CD14-positive monocyte (primary cell): ENCODE measurements around the gene VWA5A. TPM values are rescaled to one million over a fixed set of nuclear protein-coding genes. Genes with fewer than 3 reads are reported as not detected.

ENCODE experiments used
- DNase-seq, 3 donors: peaks; one replicate each; pipeline ENCODE4 v3.0.0-alpha.2; 2011 to 2022
- H2AFZ ChIP-seq: 2 replicates; pipeline ENCODE4 v1.6.0; 2012; ENCODE audit warnings: mild to moderate bottlenecking, low read depth, low read length, inconsistent platforms; ENCODE audit not compliant: insufficient read depth, poor library complexity, severe bottlenecking
- H3K27ac ChIP-seq, 2 donors: 1 replicate in 1 of 2; 2 replicates in 1 of 2; pipeline ENCODE4 v1.5.1; 2012 to 2013; ENCODE audit warnings: low read length in 2 of 2, control low read depth in 1 of 2, inconsistent platforms in 1 of 2, low read depth in 1 of 2, mild to moderate bottlenecking in 1 of 2
- H3K27me3 ChIP-seq, 2 donors: one replicate each; pipeline versions ENCODE4 v1.6.0 to v1.6.1; 2011 to 2013; ENCODE audit warnings: low read length in 2 of 2; ENCODE audit not compliant: control insufficient read depth in 2 of 2, insufficient read depth in 2 of 2
- H3K36me3 ChIP-seq, 2 donors: replicated peaks in 1 of 2; 1 replicate in 1 of 2; 2 replicates in 1 of 2; pipeline versions ENCODE4 v1.5.1 to v1.6.1; 2012 to 2013; ENCODE audit warnings: low read length in 2 of 2, control low read depth in 1 of 2, inconsistent platforms in 1 of 2, mild to moderate bottlenecking in 1 of 2; ENCODE audit not compliant: insufficient read depth in 2 of 2, control insufficient read depth in 1 of 2
- H3K4me1 ChIP-seq, 2 donors: 1 replicate in 1 of 2; 2 replicates in 1 of 2; pipeline versions ENCODE4 v1.5.1 to v1.6.1; 2012 to 2013; ENCODE audit warnings: low read length in 2 of 2, control low read depth in 1 of 2, inconsistent platforms in 1 of 2, mild to moderate bottlenecking in 1 of 2, moderate library complexity in 1 of 2; ENCODE audit not compliant: insufficient read depth in 2 of 2, control insufficient read depth in 1 of 2
- H3K4me2 ChIP-seq: replicated peaks from 2 replicates; pipeline ENCODE3; 2012; ENCODE audit warnings: low read length, moderate library complexity, mild to moderate bottlenecking; ENCODE audit not compliant: poor library complexity, severe bottlenecking; ENCODE audit errors: extremely low read depth
- H3K4me3 ChIP-seq, 3 experiments: fragments of 200-600 bp in 1 of 3; sonication (generic) in 1 of 3; replicated peaks in 1 of 3; 1 replicate in 2 of 3; 2 replicates in 1 of 3; pipeline ENCODE4 v1.5.1; 2011 to 2013; ENCODE audit warnings: low read length in 3 of 3, mild to moderate bottlenecking in 3 of 3, control low read depth in 2 of 3, low read depth in 2 of 3, inconsistent platforms in 1 of 3, moderate library complexity in 1 of 3
- H3K79me2 ChIP-seq: 2 replicates; pipeline ENCODE4 v1.6.0; 2012; ENCODE audit warnings: mild to moderate bottlenecking, control low read depth, inconsistent platforms, low read length, moderate library complexity; ENCODE audit not compliant: insufficient read depth
- H3K9ac ChIP-seq: 2 replicates; pipeline ENCODE4 v1.6.0; 2017; ENCODE audit warnings: low read length, mild to moderate bottlenecking; ENCODE audit not compliant: insufficient read depth, poor library complexity, severe bottlenecking
- H3K9me3 ChIP-seq, 2 donors: replicated peaks in 1 of 2; 1 replicate in 1 of 2; 2 replicates in 1 of 2; pipeline versions ENCODE4 v1.5.1 to v1.6.1; 2012 to 2013; ENCODE audit warnings: low read length in 2 of 2, control low read depth in 1 of 2; ENCODE audit not compliant: control insufficient read depth in 1 of 2, insufficient read depth in 1 of 2
- H4K20me1 ChIP-seq: 2 replicates; pipeline ENCODE4 v1.6.0; 2012; ENCODE audit warnings: mild to moderate bottlenecking, low read length, control low read depth, moderate library complexity; ENCODE audit not compliant: insufficient read depth
- H3K27ac Mint-ChIP-seq, 7 donors: one replicate each; pipeline ENCODE4 v1.8.0; 2020; ENCODE audit warnings: mild to moderate bottlenecking in 7 of 7, mixed read lengths in 7 of 7, moderate library complexity in 6 of 7, inconsistent platforms in 2 of 7
- H3K27me3 Mint-ChIP-seq, 3 donors: one replicate each; pipeline ENCODE4 v1.8.0; 2021 to 2022; ENCODE audit warnings: low read depth in 3 of 3, mild to moderate bottlenecking in 3 of 3, mixed read lengths in 3 of 3, moderate library complexity in 3 of 3, inconsistent platforms in 1 of 3
- H3K36me3 Mint-ChIP-seq, 2 donors: one replicate each; pipeline ENCODE4 v1.8.0; 2020; ENCODE audit warnings: mixed read lengths in 2 of 2, inconsistent platforms in 1 of 2, mild to moderate bottlenecking in 1 of 2
- H3K4me1 Mint-ChIP-seq: one replicate; pipeline ENCODE4 v1.8.0; 2020; ENCODE audit warnings: mild to moderate bottlenecking, mixed read lengths
- H3K4me3 Mint-ChIP-seq, 2 donors: one replicate each; pipeline ENCODE4 v1.8.0; 2020; ENCODE audit warnings: mild to moderate bottlenecking in 2 of 2, mixed read lengths in 2 of 2, moderate library complexity in 1 of 2
- H3K9me3 Mint-ChIP-seq, 7 donors: one replicate each; pipeline ENCODE4 v1.8.0; 2020 to 2022; ENCODE audit warnings: mixed read lengths in 7 of 7, mild to moderate bottlenecking in 6 of 7, moderate library complexity in 6 of 7, inconsistent platforms in 2 of 7
- CTCF ChIP-seq: fragments of 200-600 bp; IDR thresholded peaks from one replicate; pipeline ENCODE4 v1.8.0; 2022; ENCODE audit warnings: antibody characterized with exemption, mild to moderate bottlenecking
- WGBS: methylation state at CpG from one replicate; pipeline ENCODE4 v1.1.5; 2013; ENCODE audit warnings: missing lambda C conversion rate; ENCODE audit not compliant: insufficient coverage; 5-methylcytosine and 5-hydroxymethylcytosine counted together
- intact Hi-C, 2 donors: fragments of 100-400 bp; cut with micrococcal nuclease; formaldehyde crosslinking; loops; one replicate each; pipeline versions ENCODE4 v1.15.0 to v1.15.1; 2023
- polyA plus RNA-seq, 3 donors: library from polyadenylated mRNA; depleted of rRNA in 1 of 3; unstranded in 2 of 3; stranded (reverse) in 1 of 3; fragments of 300-500 nt in 2 of 3; fragments of >200 nt in 1 of 3; fragmentation: Illumina TruSeq in 2 of 3; gene quantifications; 1 replicate in 2 of 3; 2 replicates in 1 of 3; pipeline ENCODE4 v1.2.3, GENCODE V29; 2012 to 2021

VWA5A gene
- polyA plus RNA-seq, 3 donors: 7.6 to 11.2 (median 8.8) TPM

- intact Hi-C loops: no loop called here
- TF ChIP-seq CTCF: no peak
- Histone ChIP-seq H3K4me3 (no peak overlapping the region), H2AFZ (no peak overlapping the region), H3K27me3 (no peaks in the 10 kb centered on the region), H4K20me1 (no peaks in the 10 kb centered on the region), H3K4me2 (no peak overlapping the region), H3K36me3 (no peaks in the 10 kb centered on the region), H3K79me2 (no peaks in the 10 kb centered on the region), H3K4me1 (peaks cover 1 to 3% of the 10 kb centered on the region in 2 donors), H3K27ac (no peak overlapping the region), H3K9me3 (no peaks in the 10 kb centered on the region), H3K9ac (no peak overlapping the region)
- no peak overlapping the region for H3K27ac Mint-ChIP-seq
- WGBS: no CpG with 5 or more reads among the region's 3 CpGs
- H3K4me3 Mint-ChIP-seq: no peak overlapping the region
- DNase-seq: no peak
- H3K36me3 Mint-ChIP-seq: no peaks in the 10 kb centered on the region
- H3K4me1 Mint-ChIP-seq: peaks cover 4% of the 10 kb centered on the region
- peaks cover 0 to 2% (median 0%) of the 10 kb centered on the region in 7 donors for H3K9me3 Mint-ChIP-seq
- peaks cover 0 to 4% (median 3%) of the 10 kb centered on the region in 3 donors for H3K27me3 Mint-ChIP-seq
These were observed 33.8 kb upstream of the VWA5A start for GRCh38 chr11:124081483-124081882.

- H3K27me3 Mint-ChIP-seq: peaks cover 0 to 4% (median 2%) of the 10 kb centered on the region in 3 donors
- H3K27ac Mint-ChIP-seq: peak overlapping the region in 1 of 7 donors; percentile 20
- Histone ChIP-seq H3K4me2 (no peak overlapping the region), H3K79me2 (no peaks in the 10 kb centered on the region), H4K20me1 (no peaks in the 10 kb centered on the region), H3K36me3 (no peaks in the 10 kb centered on the region), H3K27me3 (no peaks in the 10 kb centered on the region), H3K4me3 (no peak overlapping the region), H2AFZ (no peak overlapping the region), H3K4me1 (no peaks in the 10 kb centered on the region), H3K9ac (no peak overlapping the region), H3K27ac (no peak overlapping the region), H3K9me3 (no peaks in the 10 kb centered on the region)
- 91% methylated on average over 4 of the region's 4 CpGs for WGBS
- no peak overlapping the region for H3K4me3 Mint-ChIP-seq
- H3K36me3 Mint-ChIP-seq: no peaks in the 10 kb centered on the region
- intact Hi-C loops: no loop called here
- no peaks in the 10 kb centered on the region for H3K4me1 Mint-ChIP-seq
- TF ChIP-seq CTCF: no peak
- peaks cover 0 to 2% (median 0%) of the 10 kb centered on the region in 7 donors for H3K9me3 Mint-ChIP-seq
- no peak for DNase-seq
These were observed 32.9 kb upstream of the VWA5A start for GRCh38 chr11:124082371-124082770.
